ENCODE results near the gene LRCH3. TPM values are rescaled to one million over a fixed set of nuclear protein-coding genes. Genes with fewer than 3 reads are reported as not detected.
"Not testable (repeated sequence)": the region's sequence is repeated elsewhere in the genome, so short reads cannot be mapped to it uniquely, and the experiment has no call there.

LRCH3 gene
- total RNA-seq, 1 experiment from 2014 or later = 93.7 TPM

DNA sequence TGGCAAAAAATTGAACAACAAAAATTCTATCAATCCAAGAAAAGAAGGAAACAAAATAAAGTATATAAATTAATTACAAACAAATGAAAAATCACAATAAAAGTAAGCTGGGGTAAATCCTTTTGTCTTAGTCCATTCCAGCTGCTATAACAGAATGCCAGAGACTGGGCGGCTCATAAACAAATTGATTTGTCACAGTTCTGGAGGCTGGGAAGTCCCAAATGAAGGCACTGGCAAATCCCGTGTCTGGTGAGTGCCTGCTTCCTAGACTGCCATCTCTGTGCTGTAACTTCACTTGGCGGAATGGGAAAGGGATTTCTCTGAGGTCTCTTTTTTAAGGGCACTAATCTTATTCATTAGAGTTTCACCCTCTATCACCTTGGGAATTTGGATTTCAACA, 105.4 kb downstream of the LRCH3 start:
- no peak for DNase-seq (ENCODE audit: low read depth, low spot score)
- in situ Hi-C loops (cut with HindIII; ENCODE audit: low pct_unique_long_range_greater_than_20kb, low sequenced_read_pairs) = no loop called here

DNA sequence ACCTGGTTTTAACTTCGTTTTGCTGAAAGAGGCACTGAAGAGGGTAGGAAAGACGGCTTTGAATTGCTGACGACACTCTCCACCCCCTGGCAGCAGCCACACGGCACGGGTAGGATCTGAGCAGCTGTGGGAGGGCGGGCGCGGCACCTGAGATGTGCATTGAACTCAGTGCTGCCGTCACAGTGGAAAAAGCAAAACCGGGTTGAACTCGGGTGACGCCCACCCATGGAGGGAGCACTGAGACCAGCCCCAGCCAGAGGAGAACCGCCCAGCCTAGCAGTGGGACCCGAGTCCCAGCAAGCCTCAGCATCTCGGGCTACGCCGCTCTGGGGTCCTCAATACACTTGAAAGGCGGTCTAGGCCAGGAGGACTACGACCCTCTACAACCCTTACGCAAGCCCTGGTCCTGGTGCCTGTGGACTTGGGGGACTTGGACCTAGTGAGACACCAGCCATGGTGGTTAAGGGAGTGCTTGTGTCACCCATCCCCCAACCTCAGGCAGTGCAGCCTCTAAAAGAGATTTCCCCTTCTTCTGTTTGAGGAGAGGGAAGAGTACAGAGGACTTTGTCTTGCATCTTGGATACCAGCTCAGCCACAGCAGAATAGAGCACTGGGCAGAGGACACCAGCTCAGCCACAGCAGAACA, 108.9 kb downstream of the LRCH3 start:
- in situ Hi-C loops (cut with HindIII; ENCODE audit: low pct_unique_long_range_greater_than_20kb, low sequenced_read_pairs) = no loop called here

DNA sequence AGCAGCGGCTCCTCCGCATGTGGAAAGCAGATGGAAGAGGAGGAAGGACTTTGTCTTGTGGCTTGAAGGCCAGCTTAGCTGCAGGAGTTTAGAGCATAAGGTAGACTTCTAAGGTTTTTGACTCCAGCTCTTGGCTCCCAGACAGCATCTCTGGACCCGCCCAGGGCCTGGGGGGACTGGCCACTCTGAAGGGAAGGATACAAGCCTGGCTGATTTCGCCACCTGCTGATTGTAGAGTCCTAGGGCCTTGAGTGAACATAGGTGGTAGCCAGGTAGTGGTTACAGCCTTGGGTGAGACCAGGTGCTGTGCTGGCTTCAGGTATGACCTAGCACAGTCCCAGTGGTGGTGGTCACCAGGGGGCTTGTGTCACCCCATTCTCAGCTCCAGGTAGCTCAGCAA, 110.6 kb downstream of the LRCH3 start:
- in situ Hi-C loops (cut with HindIII; ENCODE audit: low pct_unique_long_range_greater_than_20kb, low sequenced_read_pairs) = no loop called here

More for the DNA sequence above, 108.9 kb downstream of the LRCH3 start:
- no peak for DNase-seq (ENCODE audit: low read depth, low spot score)

DNA sequence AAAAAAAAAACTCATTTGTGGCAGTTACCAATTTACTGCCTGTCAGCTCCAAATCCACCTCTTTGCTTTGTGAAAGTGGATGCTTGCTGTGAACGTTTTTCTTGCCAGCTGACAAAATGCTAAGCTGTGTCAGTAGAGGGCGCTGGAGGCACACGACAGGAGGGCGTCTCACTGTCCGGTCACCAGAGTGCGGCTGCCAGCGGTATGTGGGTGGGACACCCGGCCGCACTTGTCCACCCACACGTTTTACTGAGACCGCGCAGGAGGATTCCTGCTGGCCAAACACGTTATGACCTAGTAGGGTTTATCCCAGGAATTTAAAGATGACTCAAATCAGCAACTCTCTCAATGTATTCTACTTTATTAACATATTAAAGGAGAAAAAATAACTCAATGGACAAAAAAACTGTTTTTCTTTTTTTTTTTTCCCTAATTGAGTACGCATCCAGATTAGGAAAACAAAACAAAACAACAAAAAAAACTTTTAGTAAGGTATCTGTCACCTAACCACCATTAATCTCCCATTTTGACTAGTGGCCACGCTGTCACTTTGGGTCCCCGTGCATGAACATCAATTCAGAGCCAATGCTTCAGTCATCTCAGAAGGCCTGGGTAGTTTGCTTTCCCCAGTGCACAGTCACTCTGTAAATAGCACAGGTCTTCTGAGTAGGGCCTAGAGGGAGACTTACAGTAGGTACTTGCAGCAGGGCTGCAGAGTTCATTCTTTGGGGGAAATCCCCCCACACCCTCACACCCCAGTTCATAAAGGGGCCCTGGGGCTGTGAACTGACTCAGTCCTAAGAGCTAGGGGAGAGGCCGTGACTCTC, 115.2 kb downstream of the LRCH3 start:
- in situ Hi-C loops (cut with HindIII; ENCODE audit: low pct_unique_long_range_greater_than_20kb, low sequenced_read_pairs) = no loop called here
- DNase-seq (ENCODE audit: low read depth, low spot score) = peak; percentile 89

More for the DNA sequence above, 110.6 kb downstream of the LRCH3 start:
- no peak for DNase-seq (ENCODE audit: low read depth, low spot score)

DNA sequence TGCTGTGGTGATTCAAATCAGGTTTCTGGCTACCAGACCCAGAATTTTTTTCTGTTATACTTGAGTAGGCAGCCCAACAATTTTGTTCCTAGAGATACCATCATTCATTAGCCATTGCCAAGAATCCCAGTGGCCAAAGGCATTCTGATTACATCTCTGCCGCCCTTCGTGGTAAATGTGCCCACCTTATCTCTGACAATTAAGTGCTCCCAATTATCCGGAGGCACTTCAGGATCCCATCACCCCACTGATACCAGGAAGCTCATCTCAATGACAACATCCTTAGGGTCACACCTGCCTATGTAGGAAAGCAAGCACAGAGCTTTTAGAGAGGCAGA, 115.8 kb downstream of the LRCH3 start:
- DNase-seq (ENCODE audit: low read depth, low spot score) = no peak
- in situ Hi-C loops (cut with HindIII; ENCODE audit: low pct_unique_long_range_greater_than_20kb, low sequenced_read_pairs) = no loop called here

DNA sequence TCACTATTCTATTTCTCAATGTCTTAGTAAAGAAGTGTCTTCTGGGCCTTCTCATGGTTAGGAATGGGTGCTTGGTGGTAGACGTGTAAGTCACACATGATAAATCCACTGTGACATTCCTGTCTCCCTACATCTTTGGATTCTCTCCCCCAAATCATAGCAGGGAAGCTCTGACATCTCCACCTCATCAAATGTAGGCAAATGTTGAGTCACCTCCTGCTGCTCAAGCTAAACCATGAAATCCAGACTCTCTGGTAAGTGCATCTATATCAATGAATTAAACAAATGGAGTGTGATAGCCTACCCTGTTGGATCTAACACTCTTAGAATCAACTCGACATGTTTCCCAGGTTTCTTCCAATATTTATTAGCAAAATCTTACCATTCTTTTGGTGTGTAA, 116.1 kb downstream of the LRCH3 start:
- in situ Hi-C loops (cut with HindIII; ENCODE audit: low pct_unique_long_range_greater_than_20kb, low sequenced_read_pairs) = no loop called here
- no peak for DNase-seq (ENCODE audit: low read depth, low spot score)

DNA sequence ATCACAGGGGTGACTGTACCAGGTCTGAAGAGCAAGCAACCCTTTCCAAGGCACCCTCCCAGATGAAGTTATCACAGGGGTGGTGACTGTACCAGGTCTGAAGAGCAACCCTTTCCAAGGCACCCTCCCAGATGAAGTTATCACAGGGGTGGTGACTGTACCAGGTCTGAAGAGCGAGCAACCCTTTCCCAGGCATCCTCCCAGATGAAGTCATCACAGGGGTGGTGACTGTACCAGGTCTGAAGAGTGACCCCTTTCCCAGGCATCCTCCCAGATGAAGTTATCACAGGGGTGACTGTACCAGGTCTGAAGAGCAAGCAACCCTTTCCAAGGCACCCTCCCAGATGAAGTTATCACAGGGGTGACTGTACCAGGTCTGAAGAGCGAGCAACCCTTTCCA, 117.5 kb downstream of the LRCH3 start:
- in situ Hi-C loops (cut with HindIII; ENCODE audit: low pct_unique_long_range_greater_than_20kb, low sequenced_read_pairs); DNase-seq (ENCODE audit: low read depth, low spot score): not testable (repeated sequence)

DNA sequence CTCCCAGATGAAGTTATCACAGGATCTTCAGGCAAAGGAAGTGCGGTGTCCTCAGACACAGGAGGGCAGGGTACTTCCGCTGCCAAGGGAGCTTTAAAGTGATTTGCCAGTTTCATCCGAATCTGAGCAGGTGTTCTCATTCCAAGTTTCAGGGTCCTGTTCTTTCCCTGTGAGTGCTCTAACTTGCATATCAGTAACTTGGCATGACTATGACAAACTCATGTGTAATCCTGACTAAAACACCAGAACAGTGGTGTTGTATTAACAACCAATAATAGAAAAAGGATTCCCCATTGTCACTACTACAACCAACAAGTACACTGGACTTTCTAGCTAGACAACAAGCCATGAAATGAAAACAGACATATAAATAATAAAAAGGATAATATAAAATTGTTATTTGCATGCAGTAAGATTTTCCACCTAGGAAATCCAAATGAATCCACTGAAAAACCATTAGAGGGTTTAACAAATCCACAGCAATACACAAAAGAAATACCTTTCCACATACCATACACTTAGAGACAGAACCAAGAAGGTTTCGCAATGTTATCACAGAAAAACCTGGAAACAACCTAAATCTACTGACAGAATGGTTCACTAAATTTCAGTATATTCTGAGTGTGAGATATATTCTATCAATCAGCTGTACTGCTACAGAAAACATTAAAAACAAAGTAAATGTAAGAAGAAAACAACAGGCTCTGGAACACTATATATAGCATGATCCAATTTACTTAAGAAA, 118.1 kb downstream of the LRCH3 start:
- in situ Hi-C loops (cut with HindIII; ENCODE audit: low pct_unique_long_range_greater_than_20kb, low sequenced_read_pairs) = no loop called here
- no peak for DNase-seq (ENCODE audit: low read depth, low spot score)

DNA sequence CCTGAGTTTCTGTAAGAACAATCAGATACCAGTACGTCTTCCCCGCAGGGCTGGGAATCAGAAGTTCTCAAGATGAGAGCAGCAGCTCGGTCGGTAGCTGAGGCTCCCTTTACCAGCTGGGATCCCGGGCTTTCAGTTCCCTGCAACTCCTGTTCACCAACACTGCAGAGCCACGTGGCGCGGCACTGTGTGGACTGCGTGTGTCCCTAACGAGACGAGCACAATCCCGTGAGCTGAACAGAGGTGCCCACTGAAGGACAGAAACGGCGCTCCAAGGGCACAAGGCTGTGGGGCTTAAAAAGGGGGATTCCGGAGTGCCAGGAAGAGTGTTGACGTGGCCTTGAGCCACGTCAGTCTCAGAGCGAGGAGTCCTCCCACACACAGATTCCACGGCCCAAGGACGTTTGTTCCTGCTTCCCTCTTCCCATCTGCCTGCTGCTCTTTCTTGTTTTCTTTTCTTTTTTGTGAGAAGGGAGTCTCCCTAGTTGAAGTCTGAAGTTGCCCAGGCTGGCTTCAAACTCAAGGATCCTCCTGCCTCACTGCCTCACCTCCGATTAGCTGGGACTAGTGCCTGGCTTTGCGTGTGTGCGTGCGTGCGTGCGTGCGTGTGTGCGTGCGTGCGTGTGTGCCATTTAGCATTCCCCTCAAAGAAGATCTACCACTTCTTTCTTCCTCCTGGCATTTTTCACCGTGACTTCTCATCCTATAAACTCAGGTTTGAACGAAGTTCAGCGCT, 121.9 kb downstream of the LRCH3 start:
- DNase-seq (ENCODE audit: low read depth, low spot score) = no peak
- in situ Hi-C loops (cut with HindIII; ENCODE audit: low pct_unique_long_range_greater_than_20kb, low sequenced_read_pairs) = no loop called here

DNA sequence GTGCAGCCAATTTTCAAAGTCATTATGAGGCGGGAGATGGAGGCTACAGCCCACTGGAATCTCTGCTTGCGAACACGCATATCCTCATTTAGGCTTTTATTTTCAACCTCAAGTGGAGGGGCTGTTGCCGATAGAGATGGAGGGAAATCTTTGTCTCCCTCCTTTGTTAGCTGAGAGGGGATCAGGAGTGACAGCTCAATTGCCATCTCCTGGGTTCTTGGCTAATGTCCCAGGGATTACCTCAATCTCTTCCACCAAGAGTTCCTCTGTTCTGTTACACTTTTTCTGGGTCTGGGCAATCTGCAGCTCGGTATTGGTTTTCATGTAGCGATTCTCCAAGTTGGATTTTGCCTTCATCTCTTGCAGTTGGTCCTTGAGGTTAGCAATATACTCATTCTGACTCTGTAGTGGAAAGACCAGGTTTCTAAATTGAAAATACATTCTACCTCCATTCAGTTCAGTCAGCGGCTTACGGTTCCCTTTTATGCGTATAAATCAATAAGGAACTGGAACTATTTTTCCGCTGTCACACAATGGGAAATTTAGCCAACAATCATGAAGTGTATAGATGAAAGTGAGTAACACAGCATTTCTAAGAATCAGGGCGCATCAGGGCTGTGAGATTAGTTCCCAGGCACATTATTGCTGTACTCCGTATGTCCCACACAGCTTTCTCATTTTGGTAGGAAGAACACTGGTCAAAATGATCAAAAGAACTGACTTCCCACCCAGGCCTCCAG, 122.8 kb downstream of the LRCH3 start:
- no peak for DNase-seq (ENCODE audit: low read depth, low spot score)
- in situ Hi-C loops (cut with HindIII; ENCODE audit: low pct_unique_long_range_greater_than_20kb, low sequenced_read_pairs) = no loop called here

DNA sequence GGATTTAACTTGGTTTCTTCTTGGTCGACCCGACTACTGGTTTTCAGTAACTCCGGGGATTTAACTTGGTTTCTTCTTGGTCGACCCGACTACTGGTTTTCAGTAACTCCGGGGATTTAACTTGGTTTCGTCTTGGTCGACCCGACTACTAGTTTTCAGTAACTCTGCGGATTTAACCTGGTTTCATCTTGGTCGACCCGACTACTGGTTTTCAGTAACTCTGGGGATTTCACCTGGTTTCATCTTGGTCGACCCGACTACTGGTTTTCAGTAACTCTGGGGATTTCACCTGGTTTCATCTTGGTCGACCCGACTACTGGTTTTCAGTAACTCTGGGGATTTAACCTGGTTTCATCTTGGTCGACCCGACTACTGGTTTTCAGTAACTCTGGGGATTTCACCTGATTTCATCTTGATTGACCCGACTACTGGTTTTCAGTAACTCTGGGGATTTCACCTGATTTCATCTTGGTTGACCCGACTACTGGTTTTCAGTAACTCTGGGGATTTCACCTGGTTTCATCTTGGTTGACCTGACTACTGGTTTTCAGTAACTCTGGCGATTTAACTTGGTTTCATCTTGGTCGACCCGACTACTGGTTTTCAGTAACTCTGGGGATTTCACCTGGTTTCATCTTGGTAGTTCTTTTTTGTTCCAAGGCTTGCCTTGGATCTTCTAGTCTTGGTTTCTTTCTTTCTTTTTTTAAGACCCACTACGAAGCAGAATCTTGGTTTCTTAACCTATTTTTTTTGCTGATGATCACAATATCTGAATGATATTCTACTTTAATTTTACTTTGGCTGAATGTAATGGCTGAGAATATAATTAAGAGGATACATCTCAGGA, 130.6 kb downstream of the LRCH3 start:
- in situ Hi-C loops (cut with HindIII; ENCODE audit: low pct_unique_long_range_greater_than_20kb, low sequenced_read_pairs); DNase-seq (ENCODE audit: low read depth, low spot score): not testable (repeated sequence)

DNA sequence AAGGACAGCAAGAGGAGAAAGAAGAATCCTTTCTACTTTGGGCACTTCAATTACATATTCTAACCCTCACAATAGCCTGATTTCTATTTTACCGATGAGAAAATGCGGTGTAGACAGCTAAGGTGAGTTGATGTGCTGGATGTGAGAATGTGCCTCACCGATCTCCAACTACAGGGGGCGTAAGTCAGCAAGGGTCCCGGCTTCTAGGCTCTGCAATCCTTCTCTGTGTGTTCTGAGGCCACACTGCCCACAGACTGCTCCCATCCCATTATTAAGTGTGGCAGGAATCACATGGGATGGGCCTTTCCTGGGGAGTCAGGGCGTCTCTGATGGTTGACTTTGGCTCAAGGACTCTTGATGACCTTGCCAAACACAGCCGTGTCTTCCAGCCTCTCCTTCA, 135.4 kb downstream of the LRCH3 start:
- DNase-seq (ENCODE audit: low read depth, low spot score) = peak; percentile 36
- in situ Hi-C loops (cut with HindIII; ENCODE audit: low pct_unique_long_range_greater_than_20kb, low sequenced_read_pairs) = no loop called here

DNA sequence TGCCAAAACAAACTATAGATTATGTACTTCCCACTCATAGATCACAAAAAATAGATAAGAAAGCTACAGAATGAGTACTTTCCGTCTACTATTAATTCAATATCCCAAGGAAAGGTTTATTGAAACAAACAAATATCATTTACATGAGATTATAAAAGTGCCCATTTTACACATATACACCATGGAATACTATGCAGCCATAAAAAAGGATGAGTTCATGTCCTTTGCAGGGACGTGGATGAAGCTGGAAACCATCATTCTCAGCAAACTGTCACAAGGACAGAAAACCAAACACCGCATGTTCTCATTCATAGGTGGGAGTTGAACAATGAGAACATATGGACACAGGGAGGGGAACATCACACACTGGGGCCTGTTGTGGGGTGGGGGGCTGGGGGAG, 136.5 kb downstream of the LRCH3 start:
- in situ Hi-C loops (cut with HindIII; ENCODE audit: low pct_unique_long_range_greater_than_20kb, low sequenced_read_pairs); DNase-seq (ENCODE audit: low read depth, low spot score): not testable (repeated sequence)

DNA sequence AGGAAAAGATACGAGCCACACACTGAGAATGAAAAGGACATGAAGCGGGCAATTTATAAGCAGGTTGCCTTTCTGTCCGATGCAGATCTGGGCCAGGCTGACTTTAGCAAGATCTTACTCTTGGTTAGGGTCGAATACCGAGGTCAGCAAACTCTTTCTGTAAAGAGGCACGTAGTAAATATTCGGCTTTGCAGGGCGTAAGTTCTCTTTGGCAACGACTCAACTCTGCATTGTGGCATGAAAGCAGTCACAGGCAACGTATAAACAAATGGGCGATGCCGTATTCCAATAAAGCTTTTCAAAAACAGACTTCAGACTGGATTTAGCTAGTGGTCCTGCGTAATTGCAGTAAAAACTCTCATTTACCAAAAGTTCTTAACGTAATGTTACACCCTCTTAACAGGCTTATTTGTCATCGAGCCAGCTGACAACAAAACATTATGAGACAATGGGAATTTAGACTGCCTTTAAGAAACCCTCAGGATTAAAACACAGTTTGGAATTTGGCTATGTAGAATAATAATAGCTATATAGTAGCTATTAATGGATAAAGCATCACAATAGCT, 145.8 kb downstream of the LRCH3 start:
- no peak for DNase-seq (ENCODE audit: low read depth, low spot score)
- in situ Hi-C loops (cut with HindIII; ENCODE audit: low pct_unique_long_range_greater_than_20kb, low sequenced_read_pairs) = no loop called here

All from SK-MEL-5 (cell line).